ENCODE measurements around the gene GAL3ST3. TPM values are rescaled to one million over a fixed set of nuclear protein-coding genes. Genes with fewer than 3 reads are reported as not detected.

Gene GAL3ST3
- total RNA-seq, 1 donor, result 3.2 TPM

DNA sequence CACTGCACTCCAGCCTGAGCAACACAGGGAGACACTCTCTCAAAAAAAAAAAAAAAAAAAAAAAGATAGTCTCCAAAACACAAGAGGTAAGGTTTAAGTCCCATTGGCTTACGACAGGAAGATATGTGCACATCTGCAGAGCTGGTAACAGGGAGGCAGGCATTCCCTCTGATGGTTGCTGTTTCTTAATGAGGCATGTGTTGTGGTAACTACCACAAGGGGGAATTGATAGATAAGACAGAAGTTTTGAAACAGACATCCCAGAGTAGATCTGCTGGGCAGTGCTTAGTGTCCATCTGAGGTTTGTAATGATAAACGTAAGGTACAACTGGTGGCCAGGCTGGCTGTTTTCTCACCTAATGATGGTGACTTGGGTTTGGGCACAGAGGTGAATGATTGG is 51.7 kb downstream of the GAL3ST3 start:
- no peak for DNase-seq (ENCODE audit: low read depth in 2 of 3, low spot score in 2 of 3)

- no peak for DNase-seq (ENCODE audit: low read depth in 2 of 3, low spot score in 2 of 3)
Observed at GRCh38 chr11:65992056-65992455, 56.9 kb downstream of the GAL3ST3 start.

Other genes with a start within 250 kb of the GAL3ST3 start
- 4.3 TPM for gene SNX32, start 215.2 kb downstream of the GAL3ST3 start, total RNA-seq
- 701 TPM for gene CFL1, start 191.0 kb downstream of the GAL3ST3 start, total RNA-seq
- gene MUS81, start 188.7 kb downstream of the GAL3ST3 start, total RNA-seq, result 85.1 TPM
- gene EFEMP2, start 176.4 kb downstream of the GAL3ST3 start, total RNA-seq, result 13.7 TPM
- 95.9 TPM for gene CTSW, start 169.3 kb downstream of the GAL3ST3 start, total RNA-seq
- 193 TPM for gene FIBP, start 160.7 kb downstream of the GAL3ST3 start, total RNA-seq
- gene CCDC85B, start 158.5 kb downstream of the GAL3ST3 start, total RNA-seq, result 43.6 TPM
- 24.5 TPM for gene FOSL1, start 148.8 kb downstream of the GAL3ST3 start, total RNA-seq
- 52.8 TPM for gene C11orf68, start 130.1 kb downstream of the GAL3ST3 start, total RNA-seq
- gene DRAP1, start 129.7 kb downstream of the GAL3ST3 start, total RNA-seq, result 104 TPM
- gene TSGA10IP, start 103.7 kb downstream of the GAL3ST3 start, total RNA-seq, result not detected
- gene SART1, start 87.4 kb downstream of the GAL3ST3 start, total RNA-seq, result 62.2 TPM
- 22.6 TPM for gene EIF1AD, start 47.0 kb downstream of the GAL3ST3 start, total RNA-seq
- gene BANF1, start 46.7 kb downstream of the GAL3ST3 start, total RNA-seq, result 21.5 TPM
- gene CST6, start 37.2 kb downstream of the GAL3ST3 start, total RNA-seq, result not detected
- gene CATSPER1, start 22.7 kb downstream of the GAL3ST3 start, total RNA-seq, result 0.27 TPM
- 197 TPM for gene SF3B2, start 3.2 kb upstream of the GAL3ST3 start, total RNA-seq
- 75.9 TPM for gene PACS1, start 21.1 kb upstream of the GAL3ST3 start, total RNA-seq
- gene KLC2, start 208.5 kb upstream of the GAL3ST3 start, total RNA-seq, result 11.8 TPM
- 103 TPM for gene RAB1B, start 219.5 kb upstream of the GAL3ST3 start, total RNA-seq
- gene CNIH2, start 229.0 kb upstream of the GAL3ST3 start, total RNA-seq, result 2.7 TPM
- gene YIF1A, start 240.0 kb upstream of the GAL3ST3 start, total RNA-seq, result 75.7 TPM
- gene TMEM151A, start 242.7 kb upstream of the GAL3ST3 start, total RNA-seq, result 0.27 TPM